ENCODE results near the gene SAMD7. TPM values are rescaled to one million over a fixed set of nuclear protein-coding genes. Genes with fewer than 3 reads are reported as not detected.

The SAMD7 gene
- total and polyA plus RNA-seq, 8 donors, result not detected

GRCh38 chr3:169970847-169971246 lies 59.5 kb downstream of the SAMD7 start:
- Histone ChIP-seq H3K27me3 (no peaks in the 10 kb centered on the region), H3K27ac (no peak overlapping the region), H3K4me3 (no peak overlapping the region), H3K9me3 (no peaks in the 10 kb centered on the region), H3K36me3 (peaks cover 0 to 6% (median 6%) of the 10 kb centered on the region in 3 donors), H3K4me1 (peaks cover 11 to 36% (median 29%) of the 10 kb centered on the region in 3 donors)
- no peak for FAIRE-seq
- no peak for TF ChIP-seq CTCF (IDR thresholded peaks at IDR 0.05)
- no peak for DNase-seq
- 23 to 25% methylated on average over 1 of the region's 1 CpG for WGBS, 2 donors
- intact Hi-C loops (cut with DNase I), result no loop called here
- no peak for ATAC-seq

GRCh38 chr3:169971522-169971921 lies 60.1 kb downstream of the SAMD7 start:
- DNase-seq, result no peak
- H3K27ac ChIP-seq, result no peak overlapping the region
- intact Hi-C loops (cut with DNase I), result no loop called here
- no peaks in the 10 kb centered on the region for H3K9me3 ChIP-seq
- WGBS, 2 donors, result 39 to 42% methylated on average over 2 of the region's 2 CpGs
- TF ChIP-seq CTCF (IDR thresholded peaks at IDR 0.05), result no peak
- H3K36me3 ChIP-seq, result peaks cover 0 to 12% (median 7%) of the 10 kb centered on the region in 3 donors
- H3K27me3 ChIP-seq, result no peaks in the 10 kb centered on the region
- ATAC-seq, result no peak
- H3K4me3 ChIP-seq, result no peak overlapping the region
- peaks cover 11 to 36% (median 29%) of the 10 kb centered on the region in 3 donors for H3K4me1 ChIP-seq
- no peak for FAIRE-seq

GRCh38 chr3:169980055-169980454 lies 68.7 kb downstream of the SAMD7 start:
- no peak for TF ChIP-seq CTCF (IDR thresholded peaks at IDR 0.05)
- intact Hi-C loops (cut with DNase I), result no loop called here
- ATAC-seq (peak in 2 of 4 donors; percentile 43 to 62), DNase-seq (no peak), FAIRE-seq (no peak)
- Histone ChIP-seq H3K4me3 (no peak overlapping the region), H3K36me3 (peaks cover 0 to 78% (median 35%) of the 10 kb centered on the region in 3 donors), H3K9me3 (no peaks in the 10 kb centered on the region), H3K4me1 (no peaks in the 10 kb centered on the region), H3K27ac (peak overlapping the region in 1 of 4 donors; percentile 2), H3K27me3 (no peaks in the 10 kb centered on the region)
- 58 to 67% methylated on average over 2 of the region's 2 CpGs for WGBS, 2 donors

- WGBS, 2 donors, result 65 to 70% methylated on average over 3 of the region's 3 CpGs
- Histone ChIP-seq H3K27me3 (no peaks in the 10 kb centered on the region), H3K36me3 (peaks cover 0 to 70% (median 25%) of the 10 kb centered on the region in 3 donors), H3K4me1 (no peaks in the 10 kb centered on the region), H3K9me3 (no peaks in the 10 kb centered on the region), H3K4me3 (no peak overlapping the region), H3K27ac (no peak overlapping the region)
- TF ChIP-seq CTCF (IDR thresholded peaks at IDR 0.05), result no peak
- FAIRE-seq (no peak), ATAC-seq (no peak), DNase-seq (no peak)
- intact Hi-C loops (cut with DNase I), result no loop called here
Observed at GRCh38 chr3:169984292-169984691, 72.9 kb downstream of the SAMD7 start.

Other genes starting within 250 kb of the SAMD7 start
- gene MECOM, start 247.9 kb upstream of the SAMD7 start, total RNA-seq, result 10 to 100 TPM; 28.6 to 53.8 (median 47.5) TPM
- gene MECOM, start 247.9 kb upstream of the SAMD7 start, polyA plus RNA-seq, result 10 to 100 TPM in 1 of 2 donors, 1 to 10 TPM in 1; 8.7 to 19.6 TPM
- gene TERC, start 146.5 kb upstream of the SAMD7 start, total RNA-seq, result 10 to 100 TPM in 2 of 6 donors, 1 to 10 TPM in 3, not detected in 1; 1.0 to 11.1 (median 2.7) TPM
- gene TERC, start 146.5 kb upstream of the SAMD7 start, polyA plus RNA-seq, result not detected
- under 1 TPM; 0.14 to 0.75 (median 0.37) TPM for gene ACTRT3, start 142.0 kb upstream of the SAMD7 start, total RNA-seq
- gene ACTRT3, start 142.0 kb upstream of the SAMD7 start, polyA plus RNA-seq, result under 1 TPM; 0.49 to 0.82 TPM
- 1 to 10 TPM; 5.0 to 9.1 (median 6.7) TPM for gene MYNN, start 138.2 kb upstream of the SAMD7 start, total RNA-seq
- 1 to 10 TPM; 4.0 to 7.0 TPM for gene MYNN, start 138.2 kb upstream of the SAMD7 start, polyA plus RNA-seq
- not detected for gene LRRIQ4, start 98.7 kb upstream of the SAMD7 start, total RNA-seq
- gene LRRIQ4, start 98.7 kb upstream of the SAMD7 start, polyA plus RNA-seq, result not detected
- gene LRRC34, start 98.7 kb upstream of the SAMD7 start, total RNA-seq, result under 1 TPM; 0.14 to 0.81 (median 0.57) TPM
- 1 to 10 TPM; 1.1 to 1.9 TPM for gene LRRC34, start 98.7 kb upstream of the SAMD7 start, polyA plus RNA-seq
- gene LRRC31, start 41.6 kb upstream of the SAMD7 start, total RNA-seq, result under 1 TPM in 1 of 6 donors, not detected in 5; 0.19 TPM
- gene LRRC31, start 41.6 kb upstream of the SAMD7 start, polyA plus RNA-seq, result not detected
- 100 to 1,000 TPM in 3 of 6 donors, 10 to 100 TPM in 3; 89.0 to 119 (median 100) TPM for gene SEC62, start 55.2 kb downstream of the SAMD7 start, total RNA-seq
- gene SEC62, start 55.2 kb downstream of the SAMD7 start, polyA plus RNA-seq, result 10 to 100 TPM; 23.6 to 96.5 TPM
- gene GPR160, start 126.4 kb downstream of the SAMD7 start, total RNA-seq, result 10 to 100 TPM in 3 of 6 donors, 1 to 10 TPM in 3; 7.6 to 12.7 (median 10.2) TPM
- 1 to 10 TPM; 4.4 to 5.1 TPM for gene GPR160, start 126.4 kb downstream of the SAMD7 start, polyA plus RNA-seq

Measured in pancreas (tissue), 10 donors.